Mesenchymal stem cell (in vitro differentiated cells and primary cell): ENCODE measurements around the gene SLC11A2.

ENCODE experiments used
- DNase-seq: peaks from one replicate; pipeline ENCODE4 v3.0.0-alpha.2; 2013
- H2AFZ ChIP-seq: one replicate; pipeline ENCODE4 v1.6.1; 2013; ENCODE audit warnings: low read depth, mild to moderate bottlenecking, control low read depth, inconsistent platforms, low read length, moderate library complexity
- H2AK5ac ChIP-seq: 2 replicates; pipeline ENCODE4 v1.6.1; 2013; ENCODE audit warnings: low read length, moderate library complexity, mild to moderate bottlenecking, inconsistent platforms; ENCODE audit not compliant: severe bottlenecking
- H2BK120ac ChIP-seq: one replicate; pipeline ENCODE4 v1.6.1; 2013; ENCODE audit warnings: low read depth, mild to moderate bottlenecking, inconsistent platforms, low read length, moderate library complexity
- H2BK12ac ChIP-seq, 2 experiments: one replicate each; pipeline ENCODE4 v1.6.1; 2013; ENCODE audit warnings: inconsistent platforms in 2 of 2, low read length in 2 of 2, mild to moderate bottlenecking in 2 of 2, moderate library complexity in 2 of 2, control low read depth in 1 of 2
- H2BK15ac ChIP-seq: one replicate; pipeline ENCODE4 v1.6.1; 2013; ENCODE audit warnings: mild to moderate bottlenecking, low read depth, inconsistent platforms; ENCODE audit not compliant: poor library complexity, severe bottlenecking
- H2BK5ac ChIP-seq: 2 replicates; pipeline ENCODE4 v1.6.1; 2013; ENCODE audit warnings: low read depth, mild to moderate bottlenecking, low read length, control low read depth, inconsistent platforms; ENCODE audit not compliant: poor library complexity, severe bottlenecking
- H3K14ac ChIP-seq, 2 experiments: one replicate each; pipeline ENCODE4 v1.6.1; 2013; ENCODE audit warnings: inconsistent platforms in 2 of 2, low read length in 2 of 2, control low read depth in 1 of 2, mild to moderate bottlenecking in 1 of 2, moderate library complexity in 1 of 2
- H3K18ac ChIP-seq, 2 experiments: one replicate each; pipeline ENCODE4 v1.6.1; 2013; ENCODE audit warnings: inconsistent platforms in 2 of 2, low read length in 2 of 2, control low read depth in 1 of 2, low read depth in 1 of 2, mild to moderate bottlenecking in 1 of 2
- H3K23ac ChIP-seq, 2 experiments: one replicate each; pipeline ENCODE4 v1.6.1; 2013; ENCODE audit warnings: inconsistent platforms in 2 of 2, low read length in 2 of 2, mild to moderate bottlenecking in 2 of 2, moderate library complexity in 2 of 2, control low read depth in 1 of 2
- H3K27ac ChIP-seq: 2 replicates; pipeline ENCODE4 v1.5.1; 2013; ENCODE audit warnings: mild to moderate bottlenecking, moderate library complexity, low read length, control low read depth, inconsistent platforms; ENCODE audit not compliant: poor library complexity, severe bottlenecking
- H3K27me3 ChIP-seq, 2 experiments: 2 replicates each; pipeline versions ENCODE4 v1.6.1 to v1.7.0; 2013; ENCODE audit warnings: low read length in 2 of 2, mild to moderate bottlenecking in 2 of 2, moderate library complexity in 2 of 2, control low read depth in 1 of 2, inconsistent platforms in 1 of 2; ENCODE audit not compliant: control insufficient read depth in 1 of 2, insufficient read depth in 1 of 2
- H3K36me3 ChIP-seq, 2 experiments: 2 replicates each; pipeline versions ENCODE4 v1.6.1 to v1.7.0; 2013; ENCODE audit warnings: low read length in 2 of 2, control low read depth in 1 of 2, inconsistent platforms in 1 of 2, low read depth in 1 of 2, mild to moderate bottlenecking in 1 of 2; ENCODE audit not compliant: insufficient read depth in 2 of 2, control insufficient read depth in 1 of 2
- H3K4ac ChIP-seq, 2 experiments: one replicate each; pipeline ENCODE4 v1.6.1; 2013; ENCODE audit warnings: inconsistent platforms in 2 of 2, low read length in 2 of 2, mild to moderate bottlenecking in 2 of 2, moderate library complexity in 2 of 2, control low read depth in 1 of 2, low read depth in 1 of 2
- H3K4me1 ChIP-seq: 2 replicates; pipeline ENCODE4 v1.6.1; 2013; ENCODE audit warnings: low read depth, low read length, control low read depth; ENCODE audit not compliant: control insufficient read depth, insufficient read depth
- H3K4me2 ChIP-seq: 2 replicates; pipeline ENCODE4 v1.6.1; 2013; ENCODE audit warnings: low read length, mild to moderate bottlenecking, inconsistent platforms; ENCODE audit not compliant: poor library complexity, severe bottlenecking
- H3K4me3 ChIP-seq, 2 experiments: 2 replicates each; pipeline versions ENCODE4 v1.5.1 to v1.7.0; 2013; ENCODE audit warnings: low read length in 2 of 2, mild to moderate bottlenecking in 2 of 2, control low read depth in 1 of 2, low read depth in 1 of 2; ENCODE audit not compliant: insufficient read depth in 1 of 2
- H3K79me1 ChIP-seq: replicated peaks from 2 replicates; pipeline ENCODE4 v1.6.1; 2013; ENCODE audit warnings: mild to moderate bottlenecking, control low read depth, low read length, inconsistent platforms; ENCODE audit not compliant: poor library complexity, severe bottlenecking
- H3K9ac ChIP-seq: 2 replicates; pipeline ENCODE4 v1.7.0; 2013; ENCODE audit warnings: mild to moderate bottlenecking, low read length, moderate library complexity
- H3K9me3 ChIP-seq: 2 replicates; pipeline ENCODE4 v1.7.0; 2013; ENCODE audit warnings: mild to moderate bottlenecking, low read length; ENCODE audit not compliant: control insufficient read depth
- H4K8ac ChIP-seq: one replicate; pipeline ENCODE4 v1.6.1; 2013; ENCODE audit warnings: inconsistent platforms, mild to moderate bottlenecking, low read length, moderate library complexity
- H4K91ac ChIP-seq: one replicate; pipeline ENCODE4 v1.6.1; 2013; ENCODE audit warnings: mild to moderate bottlenecking, low read length, inconsistent platforms
- WGBS: methylation state at CpG from one replicate; pipeline ENCODE4 v1.1.7; 2013; ENCODE audit warnings: mixed read lengths; 5-methylcytosine and 5-hydroxymethylcytosine counted together

SLC11A2 gene

DNA sequence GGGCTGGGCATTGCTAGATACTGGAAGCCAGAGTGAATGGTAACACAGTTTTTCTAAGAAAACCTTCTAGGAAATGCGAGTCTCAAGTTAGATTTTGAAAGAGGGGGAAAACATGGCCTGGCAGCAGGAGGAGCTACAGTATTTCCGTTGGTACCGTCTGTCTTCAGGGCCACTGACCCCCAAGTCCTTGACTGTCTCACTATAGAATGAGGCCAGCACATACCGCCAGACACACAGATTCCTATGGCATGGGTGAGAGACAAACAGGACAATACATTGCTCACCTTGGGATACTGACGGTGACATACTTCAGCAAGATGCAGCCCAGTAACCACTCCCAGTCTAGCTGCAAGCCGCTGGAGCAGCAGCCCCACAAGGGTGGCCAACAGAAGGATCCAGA, 21.7 kb downstream of the SLC11A2 start:
- Histone ChIP-seq H2AFZ (no peak overlapping the region), H3K27ac (no peak overlapping the region), H4K91ac (no peak overlapping the region), H3K79me1 (peaks cover 33% of the 10 kb centered on the region), H2AK5ac (no peak overlapping the region), H3K27me3 (no peaks in the 10 kb centered on the region), H2BK5ac (no peak overlapping the region), H2BK15ac (no peak overlapping the region), H3K14ac (no peak overlapping the region), H3K4me2 (no peak overlapping the region), H4K8ac (no peak overlapping the region), H2BK120ac (no peak overlapping the region), H3K9ac (no peak overlapping the region), H3K4me1 (peaks cover 2% of the 10 kb centered on the region), H3K36me3 (peaks cover 33 to 53% of the 10 kb centered on the region in 2 experiments), H3K4me3 (no peak overlapping the region), H2BK12ac (no peak overlapping the region), H3K23ac (no peak overlapping the region), H3K9me3 (no peaks in the 10 kb centered on the region), H3K4ac (no peak overlapping the region), H3K18ac (no peak overlapping the region)
- 96% methylated on average over 6 of the region's 6 CpGs for WGBS
- no peak for DNase-seq

DNA sequence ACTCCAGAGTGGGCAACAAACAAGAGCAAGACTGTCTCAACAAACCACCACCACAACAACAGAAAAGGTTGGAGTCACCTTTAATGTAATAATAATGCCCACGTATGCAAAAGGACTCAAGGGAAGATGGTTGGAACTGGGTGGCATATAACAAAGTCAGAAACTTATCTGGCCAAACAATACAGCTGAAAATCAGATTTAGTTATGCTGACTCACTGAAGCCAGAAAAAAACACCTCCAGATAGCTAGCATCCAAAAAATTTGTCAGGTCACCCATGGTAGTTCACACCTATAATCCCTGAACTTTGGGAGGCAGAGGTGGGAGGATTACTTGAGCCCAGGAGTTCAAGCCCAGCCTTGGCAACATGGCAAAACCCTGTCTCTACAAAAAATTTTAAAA, 24.4 kb downstream of the SLC11A2 start:
- DNase-seq, result no peak
- 100% methylated on average over 1 of the region's 1 CpG for WGBS
- no peak overlapping the region for H3K4me2 ChIP-seq
- H3K18ac ChIP-seq, result no peak overlapping the region
- no peak overlapping the region for H2BK5ac ChIP-seq
- H3K27ac ChIP-seq, result no peak overlapping the region
- H2BK12ac ChIP-seq, result no peak overlapping the region
- H3K23ac ChIP-seq, result no peak overlapping the region
- H4K8ac ChIP-seq, result no peak overlapping the region
- no peak overlapping the region for H3K4me3 ChIP-seq
- no peaks in the 10 kb centered on the region for H3K27me3 ChIP-seq
- H3K36me3 ChIP-seq, result peaks cover 25 to 59% of the 10 kb centered on the region in 2 experiments
- H3K9ac ChIP-seq, result no peak overlapping the region
- H2BK15ac ChIP-seq, result no peak overlapping the region
- no peak overlapping the region for H4K91ac ChIP-seq
- H3K79me1 ChIP-seq, result peaks cover 24% of the 10 kb centered on the region
- peaks cover 2% of the 10 kb centered on the region for H3K4me1 ChIP-seq
- H3K14ac ChIP-seq, result no peak overlapping the region
- no peak overlapping the region for H2AFZ ChIP-seq
- no peak overlapping the region for H2BK120ac ChIP-seq
- no peak overlapping the region for H2AK5ac ChIP-seq
- H3K9me3 ChIP-seq, result no peaks in the 10 kb centered on the region
- no peak overlapping the region for H3K4ac ChIP-seq

DNA sequence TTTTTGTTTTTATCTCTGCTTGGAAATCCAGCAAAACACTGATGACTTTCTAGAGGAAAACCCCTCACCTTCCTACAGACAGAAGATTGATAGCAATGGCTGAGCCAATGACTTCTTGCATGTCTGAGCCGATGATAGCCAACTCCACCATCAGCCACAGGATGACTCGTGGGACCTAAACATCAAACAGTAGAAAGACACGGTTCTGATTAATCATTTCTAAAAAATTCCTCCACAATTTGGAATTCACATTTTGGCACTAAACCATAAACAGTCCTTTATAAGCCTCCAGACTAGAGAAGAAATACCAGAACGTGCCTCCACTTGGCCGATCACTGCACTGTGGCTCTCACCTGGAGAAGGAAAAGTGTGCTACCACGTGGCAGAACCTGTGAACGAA, 25.9 kb downstream of the SLC11A2 start:
- Histone ChIP-seq H3K27ac (no peak overlapping the region), H3K79me1 (peaks cover 24% of the 10 kb centered on the region), H2BK15ac (no peak overlapping the region), H3K23ac (no peak overlapping the region), H2BK5ac (no peak overlapping the region), H3K36me3 (peaks cover 29 to 59% of the 10 kb centered on the region in 2 experiments), H3K18ac (no peak overlapping the region), H4K91ac (no peak overlapping the region), H3K4me2 (no peak overlapping the region), H3K4me1 (peaks cover 2% of the 10 kb centered on the region), H3K4ac (no peak overlapping the region), H3K9ac (no peak overlapping the region), H3K9me3 (no peaks in the 10 kb centered on the region), H3K4me3 (no peak overlapping the region), H2BK12ac (no peak overlapping the region), H2AFZ (no peak overlapping the region), H4K8ac (no peak overlapping the region), H3K14ac (no peak overlapping the region), H2BK120ac (no peak overlapping the region), H2AK5ac (no peak overlapping the region), H3K27me3 (no peaks in the 10 kb centered on the region)
- DNase-seq, result no peak
- 68% methylated on average over 5 of the region's 7 CpGs for WGBS

DNA sequence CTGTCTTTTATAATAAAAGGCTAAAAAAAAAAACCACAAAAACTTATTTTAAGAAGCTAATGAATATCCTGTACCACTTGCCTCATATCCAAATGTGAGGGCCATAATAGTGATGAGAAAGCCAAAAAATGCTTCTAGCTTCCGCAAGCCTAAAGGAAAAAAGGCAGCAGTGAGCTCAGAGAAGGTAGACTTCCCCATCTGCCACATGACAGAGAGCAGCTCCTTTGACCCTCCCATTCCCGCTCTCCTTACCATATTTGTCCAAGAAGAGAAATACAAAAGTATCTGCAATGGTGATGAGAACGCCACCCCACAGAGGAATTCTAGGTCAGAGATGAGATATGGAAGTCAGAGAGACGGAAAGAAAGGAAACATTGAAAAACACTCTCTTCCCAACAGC, 27.1 kb downstream of the SLC11A2 start:
- no peaks in the 10 kb centered on the region for H3K9me3 ChIP-seq
- H3K18ac ChIP-seq, result no peak overlapping the region
- 100% methylated on average over 2 of the region's 4 CpGs for WGBS
- no peak overlapping the region for H3K14ac ChIP-seq
- DNase-seq, result no peak
- no peak overlapping the region for H3K23ac ChIP-seq
- H3K27me3 ChIP-seq, result no peaks in the 10 kb centered on the region
- H4K8ac ChIP-seq, result no peak overlapping the region
- no peak overlapping the region for H2BK15ac ChIP-seq
- peaks cover 30 to 59% of the 10 kb centered on the region in 2 experiments for H3K36me3 ChIP-seq
- H2BK120ac ChIP-seq, result no peak overlapping the region
- no peak overlapping the region for H2BK12ac ChIP-seq
- H3K4me1 ChIP-seq, result peaks cover 2% of the 10 kb centered on the region
- no peak overlapping the region for H3K4me3 ChIP-seq
- peaks cover 23% of the 10 kb centered on the region for H3K79me1 ChIP-seq
- no peak overlapping the region for H2AK5ac ChIP-seq
- no peak overlapping the region for H3K9ac ChIP-seq
- H3K27ac ChIP-seq, result no peak overlapping the region
- H3K4ac ChIP-seq, result no peak overlapping the region
- no peak overlapping the region for H2BK5ac ChIP-seq
- H3K4me2 ChIP-seq, result no peak overlapping the region
- H4K91ac ChIP-seq, result no peak overlapping the region
- H2AFZ ChIP-seq, result no peak overlapping the region
